ENCODE measurements around the gene C22orf39.

- TF ChIP-seq POLR2A (IDR thresholded peaks at IDR 0.05; ENCODE audit: low read depth, low read length) (no peak), TAF1 (IDR thresholded peaks at IDR 0.05; ENCODE audit: low read depth, low read length) (no peak), POLR2AphosphoS5 (IDR thresholded peaks at IDR 0.05; ENCODE audit: low read depth, low read length) (no peak), SPI1 (IDR thresholded peaks at IDR 0.05; ENCODE audit: low read depth, low read length) (no peak), PAX5 (IDR thresholded peaks at IDR 0.05; ENCODE audit: insufficient read depth, low read length, severe bottlenecking) (no peak)
Observed at GRCh38 chr22:19494001-19494560, 46.6 kb upstream of the C22orf39 start.
